Prostate gland (tissue), 2 donors: ENCODE results near the gene DSCAML1. TPM values are rescaled to one million over a fixed set of nuclear protein-coding genes. Genes with fewer than 3 reads are reported as not detected.

Experiments
- DNase-seq: peaks from one replicate; pipeline ENCODE4 v3.0.0-alpha.2; 2019; ENCODE audit warnings: low spot score
- H3K27ac ChIP-seq, 2 donors: fragments of 200-600 bp; sonication (generic); 2 replicates each; pipeline ENCODE4 v1.5.1; 2017 to 2019
- H3K27me3 ChIP-seq: fragments of 200-600 bp; sonication (generic); replicated peaks from 2 replicates; pipeline ENCODE4 v1.5.1; 2019; ENCODE audit not compliant: insufficient read depth
- H3K36me3 ChIP-seq, 2 donors: fragments of 200-600 bp; sonication (generic); 1 replicate in 1 of 2; 2 replicates in 1 of 2; pipeline versions ENCODE4 v1.5.1 to v1.8.1; 2017 to 2019
- H3K4me1 ChIP-seq: fragments of 200-600 bp; sonication (generic); replicated peaks from 2 replicates; pipeline ENCODE4 v1.5.1; 2019
- H3K4me3 ChIP-seq, 2 donors: fragments of 200-600 bp; sonication (generic); 2 replicates each; pipeline ENCODE4 v1.5.1; 2017 to 2019
- H3K9me3 ChIP-seq: fragments of 200-600 bp; sonication (generic); 2 replicates; pipeline ENCODE4 v1.5.1; 2017
- POLR2A ChIP-seq: fragments of 450-650 bp; IDR thresholded peaks from one replicate; pipeline ENCODE4 v1.6.1; 2016; ENCODE audit warnings: antibody characterized with exemption, mild to moderate bottlenecking
- POLR2AphosphoS5 ChIP-seq: sonication (generic); formaldehyde crosslinking; IDR thresholded peaks from one replicate; pipeline ENCODE4 v1.6.1; 2017; ENCODE audit warnings: antibody characterized with exemption
- WGBS: methylation state at CpG from one replicate; pipeline ENCODE4 v1.1.5; 2018; 5-methylcytosine and 5-hydroxymethylcytosine counted together
- intact Hi-C: fragments of 100-400 bp; cut with DNase I; formaldehyde crosslinking; loops from one replicate; pipeline ENCODE4 v1.14.2; 2022
- total RNA-seq, 2 donors: library from RNA; depleted of rRNA; stranded (reverse); fragments of >200 nt; gene quantifications; one replicate each; pipeline ENCODE4 v1.1.0, GENCODE V29; 2016
- TF ChIP-seq, protein P1 (sequence below), 4 experiments: fragments of 200-600 bp in 2 of 4; fragments of 450-650 bp in 2 of 4; sonication (generic) in 2 of 4; IDR thresholded peaks; 1 replicate in 3 of 4; 2 replicates in 1 of 4; pipeline ENCODE4 v1.5.1; 2016 to 2019; ENCODE audit warnings: antibody characterized with exemption in 4 of 4, mild to moderate bottlenecking in 2 of 4, moderate library complexity in 2 of 4

The DSCAML1 gene
- total RNA-seq, 2 donors from 2014 or later, result 0.14 to 2.8 TPM

GRCh38 chr11:117664897-117665296 lies 132.1 kb downstream of the DSCAML1 start:
- Histone ChIP-seq H3K36me3 (no peaks in the 10 kb centered on the region), H3K4me3 (no peak overlapping the region), H3K9me3 (no peaks in the 10 kb centered on the region), H3K4me1 (no peaks in the 10 kb centered on the region), H3K27ac (no peak overlapping the region), H3K27me3 (no peaks in the 10 kb centered on the region)
- intact Hi-C loops, result no loop called here
- TF ChIP-seq POLR2A (no peak), POLR2AphosphoS5 (no peak)
- TF ChIP-seq, protein P1, sequence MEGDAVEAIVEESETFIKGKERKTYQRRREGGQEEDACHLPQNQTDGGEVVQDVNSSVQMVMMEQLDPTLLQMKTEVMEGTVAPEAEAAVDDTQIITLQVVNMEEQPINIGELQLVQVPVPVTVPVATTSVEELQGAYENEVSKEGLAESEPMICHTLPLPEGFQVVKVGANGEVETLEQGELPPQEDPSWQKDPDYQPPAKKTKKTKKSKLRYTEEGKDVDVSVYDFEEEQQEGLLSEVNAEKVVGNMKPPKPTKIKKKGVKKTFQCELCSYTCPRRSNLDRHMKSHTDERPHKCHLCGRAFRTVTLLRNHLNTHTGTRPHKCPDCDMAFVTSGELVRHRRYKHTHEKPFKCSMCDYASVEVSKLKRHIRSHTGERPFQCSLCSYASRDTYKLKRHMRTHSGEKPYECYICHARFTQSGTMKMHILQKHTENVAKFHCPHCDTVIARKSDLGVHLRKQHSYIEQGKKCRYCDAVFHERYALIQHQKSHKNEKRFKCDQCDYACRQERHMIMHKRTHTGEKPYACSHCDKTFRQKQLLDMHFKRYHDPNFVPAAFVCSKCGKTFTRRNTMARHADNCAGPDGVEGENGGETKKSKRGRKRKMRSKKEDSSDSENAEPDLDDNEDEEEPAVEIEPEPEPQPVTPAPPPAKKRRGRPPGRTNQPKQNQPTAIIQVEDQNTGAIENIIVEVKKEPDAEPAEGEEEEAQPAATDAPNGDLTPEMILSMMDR (IDR thresholded peaks at IDR 0.05), result no peak
- 76% methylated on average over 8 of the region's 8 CpGs for WGBS
- no peak for DNase-seq

DNA sequence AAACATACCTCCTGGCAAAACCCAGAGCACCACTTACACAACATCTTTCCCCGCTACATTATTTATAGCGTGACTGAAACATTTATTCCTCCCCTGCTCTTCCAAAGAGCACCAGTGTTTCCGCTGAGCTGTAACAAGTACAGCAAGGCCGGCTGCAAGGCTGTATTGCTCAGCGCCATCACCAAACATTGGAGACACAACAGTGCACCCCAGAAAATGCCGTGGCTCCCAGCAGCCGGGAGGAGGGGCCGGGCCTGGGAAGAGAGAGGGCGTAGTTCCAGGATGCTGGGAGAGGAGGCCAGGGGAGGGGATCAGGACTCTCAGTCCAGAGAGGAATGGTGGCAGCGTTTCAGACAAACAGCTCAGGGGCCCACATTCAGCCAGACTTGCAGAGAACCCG lies 133.2 kb downstream of the DSCAML1 start:
- no peak for TF ChIP-seq POLR2AphosphoS5
- TF ChIP-seq, protein P1 (IDR thresholded peaks at IDR 0.05), result no peak
- 32% methylated on average over 11 of the region's 11 CpGs for WGBS
- Histone ChIP-seq H3K9me3 (no peaks in the 10 kb centered on the region), H3K27ac (no peak overlapping the region), H3K4me3 (no peak overlapping the region), H3K4me1 (no peaks in the 10 kb centered on the region), H3K27me3 (no peaks in the 10 kb centered on the region), H3K36me3 (no peaks in the 10 kb centered on the region)
- intact Hi-C loops, result no loop called here
- DNase-seq, result no peak

DNA sequence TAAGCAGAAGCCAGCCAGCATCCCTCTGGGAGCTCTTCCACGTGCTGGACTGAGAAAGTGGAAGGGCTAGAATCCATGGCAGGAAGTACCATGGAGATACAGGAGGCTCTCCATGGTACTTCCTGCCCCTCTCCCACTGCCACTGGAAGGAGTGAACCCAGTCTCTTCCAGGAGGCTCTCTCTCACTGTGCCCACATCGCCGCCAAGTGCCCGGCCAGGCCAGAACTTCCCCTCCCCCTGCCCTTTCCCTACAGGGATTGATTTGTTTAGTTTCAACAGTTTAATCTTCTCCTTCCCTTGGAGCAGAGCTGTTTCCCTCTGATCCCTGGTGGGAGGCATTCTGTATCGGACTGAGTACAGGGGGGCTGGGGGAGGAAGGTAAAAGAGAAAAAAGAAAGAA lies 133.6 kb downstream of the DSCAML1 start:
- no peak for DNase-seq
- Histone ChIP-seq H3K4me3 (no peak overlapping the region), H3K36me3 (no peaks in the 10 kb centered on the region), H3K27me3 (no peaks in the 10 kb centered on the region), H3K27ac (no peak overlapping the region), H3K9me3 (no peaks in the 10 kb centered on the region), H3K4me1 (no peaks in the 10 kb centered on the region)
- 33% methylated on average over 5 of the region's 5 CpGs for WGBS
- TF ChIP-seq POLR2AphosphoS5 (no peak), POLR2A (no peak)
- TF ChIP-seq, protein P1 (IDR thresholded peaks at IDR 0.05), result no peak
- intact Hi-C loops, result no loop called here

GRCh38 chr11:117662671-117663269 lies 134.2 kb downstream of the DSCAML1 start:
- Histone ChIP-seq H3K9me3 (no peaks in the 10 kb centered on the region), H3K4me3 (no peak overlapping the region), H3K27ac (no peak overlapping the region), H3K27me3 (no peaks in the 10 kb centered on the region), H3K4me1 (no peaks in the 10 kb centered on the region), H3K36me3 (no peaks in the 10 kb centered on the region)
- TF ChIP-seq POLR2AphosphoS5 (no peak), POLR2A (no peak)
- TF ChIP-seq, protein P1 (IDR thresholded peaks at IDR 0.05), result no peak
- no peak for DNase-seq
- 92% methylated on average over 14 of the region's 14 CpGs for WGBS
- intact Hi-C loops, result no loop called here

DNA sequence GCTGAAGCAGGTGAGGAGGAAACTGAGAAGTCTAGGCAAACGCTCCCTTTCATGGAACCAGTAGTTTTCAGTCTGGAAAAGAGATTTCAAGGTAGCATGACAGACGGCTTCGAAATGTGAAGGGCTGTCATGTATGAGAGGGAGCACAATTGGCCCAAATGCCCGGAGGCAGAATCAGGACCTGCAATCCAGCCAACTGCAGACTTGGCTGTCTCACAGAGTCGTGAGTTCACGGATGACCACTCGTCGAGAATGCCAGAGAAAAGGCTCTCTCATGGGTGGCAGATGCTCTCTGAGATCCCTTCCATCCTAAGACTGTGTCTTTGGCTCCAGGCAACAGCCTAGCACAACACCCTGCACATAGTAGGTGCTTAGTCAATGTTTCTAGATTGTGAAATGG lies 134.8 kb downstream of the DSCAML1 start:
- no peak for DNase-seq
- H3K4me1 ChIP-seq, result no peaks in the 10 kb centered on the region
- H3K36me3 ChIP-seq, result no peaks in the 10 kb centered on the region
- no peaks in the 10 kb centered on the region for H3K27me3 ChIP-seq
- H3K27ac ChIP-seq, result no peak overlapping the region
- 90% methylated on average over 8 of the region's 8 CpGs for WGBS
- no peak overlapping the region for H3K4me3 ChIP-seq
- TF ChIP-seq POLR2A, result no peak
- TF ChIP-seq, protein P1 (IDR thresholded peaks at IDR 0.05), result no peak
- TF ChIP-seq POLR2AphosphoS5, result no peak
- H3K9me3 ChIP-seq, result no peaks in the 10 kb centered on the region
- intact Hi-C loops, result no loop called here
